ENCODE data around the gene CST11. TPM values are rescaled to one million over a fixed set of nuclear protein-coding genes. Genes with fewer than 3 reads are reported as not detected.

Gene CST11
- not detected in 2 replicates for total RNA-seq

DNA sequence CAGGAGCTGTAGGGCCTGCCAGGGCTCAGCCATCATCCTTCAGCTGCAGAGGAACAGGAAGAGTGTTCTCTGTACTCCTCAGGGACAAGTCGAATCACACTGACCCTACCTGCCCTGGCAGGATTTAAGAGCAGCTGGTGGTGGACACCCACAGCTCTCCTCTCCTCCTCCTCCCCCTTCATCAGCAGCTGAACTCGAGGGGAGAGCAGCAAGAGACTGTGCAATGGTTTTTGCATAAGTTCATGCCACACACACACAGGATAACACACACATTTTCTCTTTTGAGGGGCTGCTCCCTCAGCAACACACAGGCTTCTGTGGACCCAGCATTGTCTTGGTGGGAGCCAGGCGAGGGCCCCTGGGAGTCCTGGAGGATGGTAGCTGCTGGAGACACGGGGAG lies at the start of gene CST11:
Gene CST11, minus strand, starts transcription at position 101 of the 400 bp plus-strand sequence. Its CDS starts 65 bp downstream, at position 36.

GRCh38 chr20:23490817-23491216 lies 38.1 kb upstream of the CST11 start, which contains the start of gene CST8:
CST8 (plus strand) TSS chr20:23491117; CDS start chr20:23491668, 551 bp downstream.

DNA sequence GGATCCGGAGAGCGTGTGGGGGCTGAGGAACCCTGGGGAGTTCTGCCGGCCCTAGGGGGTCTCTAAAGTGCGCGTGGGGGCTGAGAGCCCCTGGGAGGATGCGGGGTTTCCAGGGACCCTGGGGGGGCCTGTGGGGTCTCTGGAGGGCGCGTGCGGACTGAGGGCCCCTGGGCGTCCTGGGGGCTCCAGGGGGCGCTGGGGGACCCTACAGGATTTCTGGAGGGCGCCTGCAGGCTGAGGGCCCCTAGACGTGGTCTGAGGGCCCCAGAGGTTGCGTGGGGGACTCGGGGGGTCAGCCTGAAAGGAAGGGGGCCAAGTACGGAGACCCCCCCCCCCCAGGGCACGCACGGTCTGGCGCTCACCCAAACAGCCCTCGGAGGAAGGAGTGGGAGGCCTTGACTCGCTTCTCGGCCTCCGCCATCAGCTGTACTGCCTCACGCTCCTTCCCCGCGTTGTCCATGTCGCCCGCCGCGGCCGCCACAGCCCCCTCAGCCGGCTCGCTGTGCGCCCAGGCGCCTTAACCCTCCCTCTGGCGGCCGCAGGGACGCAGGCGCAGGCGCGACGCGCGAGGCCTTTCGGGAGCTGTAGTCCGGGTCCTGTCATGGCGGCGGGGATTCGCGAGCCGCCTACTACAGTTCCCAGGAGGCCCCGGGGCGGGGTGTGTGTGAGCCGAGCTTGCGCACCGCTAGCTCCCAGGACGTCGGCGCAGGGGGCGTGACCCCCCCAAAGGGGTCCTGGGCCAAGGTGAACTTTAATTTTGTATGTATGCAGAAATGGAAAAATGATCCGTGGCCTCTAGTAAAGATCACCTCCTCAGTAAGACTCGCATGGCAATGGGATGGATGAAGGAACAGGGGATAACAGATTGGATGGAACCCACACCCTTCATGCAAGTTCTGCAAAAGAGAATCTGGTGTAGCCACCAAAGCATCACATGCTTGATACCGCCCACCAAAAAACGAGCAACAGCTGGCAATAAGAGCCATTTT lies 31.4 kb downstream of the CST11 start, which contains the start of gene NAPB:
Gene NAPB, minus strand, starts transcription at position 546 of the 989 bp plus-strand sequence. Its CDS starts 86 bp downstream, at position 460.

Small RNA genes within 50 kb of the gene (small RNA-seq; reads per million reads assigned to genes)
- not detected for gene RF00019

Other genes starting within 250 kb of the CST11 start
- gene NXT1, start 102.1 kb downstream of the CST11 start, total RNA-seq = 22.0 and 29.5 TPM in 2 replicates
- gene GZF1, start 90.7 kb downstream of the CST11 start, total RNA-seq = 14.7 and 15.2 TPM in 2 replicates
- 6.6 and 10.0 TPM in 2 replicates for gene NAPB, start 31.4 kb downstream of the CST11 start, total RNA-seq
- not detected in 2 replicates for gene CSTL1, start 13.2 kb downstream of the CST11 start, total RNA-seq
- not detected in 2 replicates for gene CST8, start 38.2 kb upstream of the CST11 start, total RNA-seq
- gene CST9L, start 115.6 kb upstream of the CST11 start, total RNA-seq = not detected in 2 replicates
- not detected in 2 replicates for gene CST9, start 153.0 kb upstream of the CST11 start, total RNA-seq
- gene CST3, start 185.1 kb upstream of the CST11 start, total RNA-seq = 192 and 315 TPM in 2 replicates
- gene CST4, start 236.2 kb upstream of the CST11 start, total RNA-seq = not detected in 2 replicates